HCT116 (cell line): ENCODE data around the gene WDR70.

Experiments
- CEBPB ChIP-seq: IDR thresholded peaks from 2 replicates; pipeline ENCODE4 v1.6.1; 2012; ENCODE audit warnings: low read depth
- EZH2 ChIP-seq: fragments of 200-600 bp; sonication (generic); IDR thresholded peaks from 2 replicates; pipeline ENCODE4 v1.6.1; 2017; ENCODE audit warnings: antibody characterized with exemption, mixed run types
- EZH2phosphoT487 ChIP-seq: fragments of 200-600 bp; IDR thresholded peaks from 2 replicates; pipeline ENCODE4 v1.6.1; 2018; ENCODE audit warnings: antibody characterized with exemption, borderline replicate concordance
- MAX ChIP-seq: IDR thresholded peaks from 2 replicates; pipeline ENCODE4 v1.6.1; 2012
- POLR2A ChIP-seq: IDR thresholded peaks from 2 replicates; pipeline ENCODE4 v1.7.0; 2011; ENCODE audit warnings: borderline replicate concordance; ENCODE audit not compliant: insufficient read depth, insufficient read length; ENCODE audit errors: extremely low read depth
- POLR2AphosphoS5 ChIP-seq: IDR thresholded peaks from 2 replicates; pipeline ENCODE4 v1.6.1; 2011; ENCODE audit warnings: mild to moderate bottlenecking, low read depth, low read length, moderate library complexity
- RAD21 ChIP-seq: IDR thresholded peaks from 2 replicates; pipeline ENCODE4 v1.6.1; 2012; ENCODE audit warnings: low read depth, mild to moderate bottlenecking
- SP1 ChIP-seq: IDR thresholded peaks from 2 replicates; pipeline ENCODE4 v1.6.1; 2012; ENCODE audit warnings: low read depth
- SRF ChIP-seq: IDR thresholded peaks from 2 replicates; pipeline ENCODE4 v1.6.1; 2012; ENCODE audit warnings: low read depth
- TCF7L2 ChIP-seq: IDR thresholded peaks from 2 replicates; pipeline ENCODE4 v1.7.0; 2011; ENCODE audit warnings: borderline replicate concordance, inconsistent platforms; ENCODE audit not compliant: insufficient read depth, insufficient read length; ENCODE audit errors: extremely low read depth
- ZNF274 ChIP-seq: fragments of 200-500 bp; sonication (Bioruptor generic); IDR thresholded peaks from 2 replicates; pipeline ENCODE4 v1.6.1; 2014; ENCODE audit warnings: mild to moderate bottlenecking, low read depth, low read length, inconsistent platforms
- TF ChIP-seq, protein P1 (sequence below), 3 experiments: fragments of 200-600 bp in 1 of 3; sonication (generic) in 1 of 3; IDR thresholded peaks in 2 of 3; conservative IDR thresholded peaks in 1 of 3; 2 replicates each; pipeline ENCODE4 v1.5.1; 2012 to 2017; ENCODE audit warnings: low read depth in 2 of 3, low read length in 2 of 3, antibody characterized with exemption in 1 of 3, borderline replicate concordance in 1 of 3, control low read depth in 1 of 3, mild to moderate bottlenecking in 1 of 3, mixed read lengths in 1 of 3, mixed run types in 1 of 3, moderate library complexity in 1 of 3; ENCODE audit not compliant: insufficient read depth in 1 of 3
- TF ChIP-seq, protein P2 (sequence below): IDR thresholded peaks from 2 replicates; pipeline ENCODE4 v1.6.1; 2012; ENCODE audit warnings: low read depth

GRCh38 chr5:37370864-37371726 is 8.0 kb upstream of the WDR70 start, which contains the start of gene NUP155:
- peak; percentile 86 for TF ChIP-seq MAX
- TF ChIP-seq, protein P1, sequence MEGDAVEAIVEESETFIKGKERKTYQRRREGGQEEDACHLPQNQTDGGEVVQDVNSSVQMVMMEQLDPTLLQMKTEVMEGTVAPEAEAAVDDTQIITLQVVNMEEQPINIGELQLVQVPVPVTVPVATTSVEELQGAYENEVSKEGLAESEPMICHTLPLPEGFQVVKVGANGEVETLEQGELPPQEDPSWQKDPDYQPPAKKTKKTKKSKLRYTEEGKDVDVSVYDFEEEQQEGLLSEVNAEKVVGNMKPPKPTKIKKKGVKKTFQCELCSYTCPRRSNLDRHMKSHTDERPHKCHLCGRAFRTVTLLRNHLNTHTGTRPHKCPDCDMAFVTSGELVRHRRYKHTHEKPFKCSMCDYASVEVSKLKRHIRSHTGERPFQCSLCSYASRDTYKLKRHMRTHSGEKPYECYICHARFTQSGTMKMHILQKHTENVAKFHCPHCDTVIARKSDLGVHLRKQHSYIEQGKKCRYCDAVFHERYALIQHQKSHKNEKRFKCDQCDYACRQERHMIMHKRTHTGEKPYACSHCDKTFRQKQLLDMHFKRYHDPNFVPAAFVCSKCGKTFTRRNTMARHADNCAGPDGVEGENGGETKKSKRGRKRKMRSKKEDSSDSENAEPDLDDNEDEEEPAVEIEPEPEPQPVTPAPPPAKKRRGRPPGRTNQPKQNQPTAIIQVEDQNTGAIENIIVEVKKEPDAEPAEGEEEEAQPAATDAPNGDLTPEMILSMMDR (IDR thresholded peaks at IDR 0.05 in 2 of 3, conservative IDR thresholded peaks at IDR 0.05 in 1 of 3; ENCODE audit: borderline replicate concordance in 1 of 3, insufficient read depth in 1 of 3, low read depth in 2 of 3, low read length in 2 of 3) = no peak
- no peak for TF ChIP-seq CEBPB
- TF ChIP-seq, protein P2, sequence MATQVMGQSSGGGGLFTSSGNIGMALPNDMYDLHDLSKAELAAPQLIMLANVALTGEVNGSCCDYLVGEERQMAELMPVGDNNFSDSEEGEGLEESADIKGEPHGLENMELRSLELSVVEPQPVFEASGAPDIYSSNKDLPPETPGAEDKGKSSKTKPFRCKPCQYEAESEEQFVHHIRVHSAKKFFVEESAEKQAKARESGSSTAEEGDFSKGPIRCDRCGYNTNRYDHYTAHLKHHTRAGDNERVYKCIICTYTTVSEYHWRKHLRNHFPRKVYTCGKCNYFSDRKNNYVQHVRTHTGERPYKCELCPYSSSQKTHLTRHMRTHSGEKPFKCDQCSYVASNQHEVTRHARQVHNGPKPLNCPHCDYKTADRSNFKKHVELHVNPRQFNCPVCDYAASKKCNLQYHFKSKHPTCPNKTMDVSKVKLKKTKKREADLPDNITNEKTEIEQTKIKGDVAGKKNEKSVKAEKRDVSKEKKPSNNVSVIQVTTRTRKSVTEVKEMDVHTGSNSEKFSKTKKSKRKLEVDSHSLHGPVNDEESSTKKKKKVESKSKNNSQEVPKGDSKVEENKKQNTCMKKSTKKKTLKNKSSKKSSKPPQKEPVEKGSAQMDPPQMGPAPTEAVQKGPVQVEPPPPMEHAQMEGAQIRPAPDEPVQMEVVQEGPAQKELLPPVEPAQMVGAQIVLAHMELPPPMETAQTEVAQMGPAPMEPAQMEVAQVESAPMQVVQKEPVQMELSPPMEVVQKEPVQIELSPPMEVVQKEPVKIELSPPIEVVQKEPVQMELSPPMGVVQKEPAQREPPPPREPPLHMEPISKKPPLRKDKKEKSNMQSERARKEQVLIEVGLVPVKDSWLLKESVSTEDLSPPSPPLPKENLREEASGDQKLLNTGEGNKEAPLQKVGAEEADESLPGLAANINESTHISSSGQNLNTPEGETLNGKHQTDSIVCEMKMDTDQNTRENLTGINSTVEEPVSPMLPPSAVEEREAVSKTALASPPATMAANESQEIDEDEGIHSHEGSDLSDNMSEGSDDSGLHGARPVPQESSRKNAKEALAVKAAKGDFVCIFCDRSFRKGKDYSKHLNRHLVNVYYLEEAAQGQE = no peak
- TF ChIP-seq POLR2A = peak; percentile 90
- peak; percentile 95 for TF ChIP-seq TCF7L2
- TF ChIP-seq EZH2phosphoT487 = no peak
- TF ChIP-seq POLR2AphosphoS5 = peak; percentile 89
- peak; percentile 76 for TF ChIP-seq SP1
- TF ChIP-seq RAD21 = no peak
- TF ChIP-seq EZH2 = no peak
- TF ChIP-seq ZNF274 = no peak
- TF ChIP-seq SRF = peak; percentile 93
